ENCODE data around the gene HOXC11.

The HOXC11 gene

DNA sequence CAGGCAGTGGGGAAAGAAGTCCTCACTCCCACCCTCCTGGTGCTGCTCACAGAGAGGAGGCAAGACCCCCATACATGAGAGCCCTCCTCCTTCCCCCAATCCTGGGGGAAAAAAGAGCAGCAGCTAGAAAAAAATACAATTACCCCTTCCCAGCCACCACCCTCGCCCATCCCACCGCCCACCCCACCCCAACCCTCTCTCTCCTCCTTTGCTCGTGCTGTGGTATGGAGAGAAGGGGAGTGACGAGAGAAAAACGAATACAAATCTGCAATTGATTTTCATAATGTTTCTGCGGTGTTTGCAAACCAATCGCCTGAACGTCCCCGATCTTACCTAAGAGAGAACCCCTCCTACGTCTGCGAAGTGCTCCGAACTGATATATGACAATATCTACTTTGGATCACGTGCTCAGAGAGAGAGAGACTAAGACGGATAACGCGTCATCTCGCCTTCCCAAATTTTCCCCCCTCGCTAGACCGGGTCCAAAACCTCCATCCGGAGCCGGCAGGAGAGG is at the start of gene HOXC11:
HOXC11 (plus strand) TSS at position 405 of the 514 bp plus-strand sequence. CDS start 116 bp downstream, outside the sequence.
- no peak for DNase-seq

DNA sequence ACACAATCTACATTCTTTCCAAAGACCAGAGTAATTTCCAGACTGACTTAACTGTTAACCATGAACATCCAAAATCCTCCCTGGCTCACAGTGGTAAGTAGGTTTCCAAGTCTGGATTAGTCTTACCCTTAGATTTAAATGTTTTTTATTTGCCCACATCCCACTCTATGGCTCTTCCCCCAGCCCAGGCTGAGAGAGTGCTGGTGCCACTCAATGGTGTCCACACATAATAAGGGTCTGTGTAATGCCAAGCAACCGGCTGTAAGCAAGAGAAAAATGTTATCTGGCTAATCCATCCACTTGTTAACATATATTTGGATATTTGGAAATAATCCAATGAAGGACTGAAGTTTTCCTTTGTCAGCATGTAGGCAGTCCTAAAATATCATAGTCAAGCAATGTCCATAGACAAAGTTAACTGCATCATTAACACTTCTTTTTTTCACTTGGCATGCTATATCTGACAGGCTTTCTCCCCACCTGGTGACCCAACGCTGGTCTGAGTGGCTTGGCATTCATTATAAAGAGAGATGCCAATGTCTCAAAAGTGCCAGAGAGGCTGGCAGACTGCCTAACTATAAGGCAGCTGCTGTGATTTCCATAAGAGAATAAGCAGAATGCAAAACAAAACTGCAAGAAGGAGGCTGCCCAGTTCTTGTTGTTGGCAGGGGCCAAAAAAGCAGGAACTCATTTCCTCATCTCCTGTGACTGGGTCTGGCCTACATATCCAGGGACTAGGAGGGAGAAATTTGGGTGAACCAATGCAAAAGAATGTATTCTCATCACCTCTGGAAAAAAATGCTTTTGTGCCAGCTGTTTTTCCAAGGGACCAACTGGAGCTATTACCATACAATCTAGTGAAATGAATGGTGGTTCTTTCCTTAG is 48.2 kb upstream of the HOXC11 start:
- no peak for DNase-seq

DNA sequence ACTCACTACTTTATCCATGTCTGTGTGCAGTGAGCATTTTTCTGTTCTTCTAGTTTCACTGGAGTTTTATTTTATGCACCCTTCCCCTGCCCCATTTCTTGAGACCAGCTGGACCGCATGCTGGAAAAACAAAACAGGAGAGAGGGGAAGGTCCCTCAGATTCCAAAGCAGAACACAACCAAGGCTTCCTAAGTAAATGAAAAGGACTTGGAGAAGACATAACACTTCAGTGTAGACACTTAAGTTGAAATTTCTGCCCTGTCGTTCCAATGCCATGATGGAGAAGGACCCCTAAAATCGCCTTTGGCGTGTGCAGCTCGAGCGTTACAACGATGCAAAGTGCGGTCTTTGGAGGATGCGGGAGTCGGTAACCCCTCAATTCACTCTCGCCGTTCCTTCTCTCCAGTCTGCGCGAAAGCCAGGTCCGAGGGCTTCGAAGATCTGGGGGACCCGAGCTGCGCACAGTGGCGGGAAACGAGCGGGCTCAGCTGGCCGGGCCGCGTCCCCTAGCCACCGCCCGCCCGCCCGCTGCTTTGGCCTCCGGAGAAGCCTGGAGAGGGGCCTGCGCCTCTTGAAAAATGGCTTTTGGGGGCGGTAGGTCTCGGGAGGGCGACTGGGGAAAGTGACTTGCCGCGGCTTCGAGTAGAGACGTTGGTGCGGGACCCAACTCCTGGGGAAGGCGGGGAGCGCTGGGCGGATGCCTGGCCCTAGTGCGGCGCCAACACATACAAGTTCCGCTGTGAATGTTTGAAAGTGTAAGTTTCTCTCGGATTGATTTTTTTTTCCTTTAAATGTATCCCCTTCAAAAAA is 45.5 kb upstream of the HOXC11 start:
- DNase-seq: no peak

DNA sequence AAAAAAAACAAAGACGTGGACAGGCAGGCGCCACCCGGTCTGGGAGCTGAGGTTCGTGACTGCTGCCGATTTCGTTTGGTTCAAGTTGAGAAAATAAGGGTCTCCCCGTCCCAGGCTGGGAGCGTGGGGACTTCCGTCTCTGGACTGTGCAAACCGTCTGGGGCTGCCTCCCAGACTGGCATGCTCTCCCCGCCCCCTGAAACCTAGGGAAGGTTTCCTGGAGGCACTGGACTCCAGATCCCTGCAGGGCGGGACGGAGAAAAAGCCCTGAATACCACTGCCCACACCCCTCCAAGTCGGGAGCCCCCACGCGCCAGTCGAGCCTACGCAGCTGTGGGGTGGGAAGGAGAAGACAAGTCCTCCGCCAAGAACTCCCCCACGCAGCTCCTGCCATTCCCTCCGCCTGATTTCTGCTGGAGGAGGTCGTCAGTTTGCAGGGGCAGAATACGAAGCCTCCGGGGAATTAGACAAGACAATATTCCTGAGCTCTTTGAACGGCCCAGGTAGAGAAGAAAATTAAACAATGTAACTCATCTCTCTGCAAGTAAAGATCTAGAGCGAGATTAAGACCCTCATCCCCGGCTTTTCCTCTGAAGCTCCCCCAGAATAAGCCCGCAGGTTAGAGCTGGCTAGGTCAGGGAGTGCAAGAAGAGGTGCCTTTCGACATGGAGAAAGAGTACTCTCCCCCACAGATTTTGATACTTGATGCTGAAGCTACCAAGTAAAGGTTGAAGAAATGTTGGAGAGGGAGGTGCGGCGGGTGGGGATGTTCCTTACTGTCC is 44.7 kb upstream of the HOXC11 start:
- no peak for DNase-seq

DNA sequence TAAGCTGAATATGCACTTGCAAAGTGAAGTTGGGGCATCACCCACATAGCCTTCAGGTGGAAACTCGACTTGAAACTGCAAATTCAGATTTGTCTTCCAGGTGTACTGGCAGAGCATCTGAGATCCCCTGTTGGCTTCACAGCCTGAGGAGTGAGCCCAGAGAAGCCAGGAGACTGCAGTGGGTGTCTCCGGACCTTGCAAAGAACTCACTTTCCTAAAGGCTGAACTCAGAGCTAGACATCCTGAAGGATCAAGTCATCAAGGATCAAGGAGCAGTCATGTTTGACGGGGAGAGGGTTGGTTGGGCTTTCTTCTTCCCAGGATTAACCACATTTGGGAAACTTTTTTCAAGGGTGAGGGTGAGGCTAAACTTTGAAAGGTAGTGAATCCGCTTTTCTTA is 43.4 kb upstream of the HOXC11 start:
- no peak for DNase-seq

DNA sequence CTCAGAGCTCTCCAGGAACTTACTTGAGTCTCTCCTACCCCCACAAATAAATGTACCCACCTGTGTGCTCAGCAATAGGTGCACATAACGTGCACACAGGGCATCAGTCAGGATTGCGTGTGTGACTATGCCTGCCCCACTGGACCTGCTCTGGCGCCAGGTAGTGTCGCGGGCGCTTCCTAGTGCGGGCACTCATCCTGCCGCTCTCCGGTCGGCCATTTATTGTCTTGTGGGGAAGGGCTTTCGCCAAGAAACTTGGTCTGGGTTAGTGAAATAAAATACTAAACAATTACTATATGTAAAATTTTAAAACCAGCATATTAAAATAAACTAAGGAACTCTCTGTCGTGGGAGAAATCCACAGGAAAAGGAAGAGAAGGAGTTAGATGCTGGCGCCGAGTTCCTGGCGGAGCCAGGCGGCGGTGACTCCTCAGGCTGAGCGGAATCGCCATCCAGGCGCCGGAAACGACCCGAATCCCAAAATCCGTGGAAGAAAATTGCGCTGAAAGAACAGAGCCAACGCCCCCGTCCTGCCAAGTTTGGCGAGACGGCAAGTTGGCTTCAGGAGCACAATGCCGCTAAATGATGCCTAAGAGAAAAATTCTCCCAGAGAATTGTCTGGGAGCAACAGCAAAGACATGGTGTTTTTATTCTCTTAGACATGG is 42.2 kb upstream of the HOXC11 start:
- no peak for DNase-seq

DNA sequence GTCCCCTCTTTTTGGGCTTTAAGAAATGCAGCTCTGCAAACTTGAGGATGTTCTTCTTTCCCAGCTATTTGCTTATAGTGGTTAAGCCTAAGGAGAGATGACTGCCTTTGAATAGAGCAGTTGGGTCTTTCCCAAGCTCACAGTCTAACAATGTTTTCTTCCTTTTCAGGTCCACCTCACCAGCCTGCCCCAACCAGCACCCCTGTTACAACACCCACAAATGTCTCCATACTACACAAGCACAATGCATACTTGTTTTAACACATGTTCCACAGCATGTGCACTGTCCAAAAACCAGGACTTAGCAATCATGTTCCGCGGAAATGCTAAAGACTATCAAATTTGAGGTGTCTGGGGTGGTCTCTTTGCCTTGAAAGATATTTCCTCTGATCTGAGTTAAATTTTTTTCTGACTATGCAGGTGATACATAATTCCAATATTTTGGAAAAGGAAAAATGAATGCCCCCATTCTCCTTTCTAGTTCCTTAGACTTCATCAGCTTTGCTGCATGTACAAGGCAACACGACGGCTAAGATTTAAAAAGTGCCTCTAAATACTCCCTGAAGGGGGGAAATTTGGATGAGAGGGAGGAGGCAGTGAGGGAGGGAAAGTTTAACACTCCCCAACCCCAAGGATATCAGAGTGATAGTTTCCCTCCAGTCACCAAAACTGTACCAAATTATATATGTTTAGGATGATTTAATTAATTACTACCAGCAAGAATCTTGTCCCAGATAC is 40.9 kb upstream of the HOXC11 start:
- DNase-seq: no peak

DNA sequence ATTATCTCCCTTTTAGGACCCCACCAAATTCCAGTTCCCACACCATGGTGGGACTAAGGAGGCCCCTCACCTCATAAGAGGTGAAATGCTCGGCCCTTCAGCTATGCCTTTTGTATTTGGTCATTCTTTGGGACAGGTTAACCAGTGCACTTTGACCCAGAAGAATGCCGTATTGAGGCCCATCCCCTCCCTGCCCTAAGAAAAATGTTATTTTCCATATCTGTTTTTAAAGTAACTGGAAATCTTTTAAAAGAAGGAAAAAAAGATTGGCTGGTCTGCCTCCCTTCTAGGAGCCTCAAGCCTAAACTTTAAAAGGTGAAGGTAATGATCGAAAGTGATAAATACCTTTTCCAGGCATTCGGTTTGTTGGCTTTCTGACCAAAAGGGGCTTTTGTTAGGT is 40.0 kb upstream of the HOXC11 start:
- no peak for DNase-seq

DNA sequence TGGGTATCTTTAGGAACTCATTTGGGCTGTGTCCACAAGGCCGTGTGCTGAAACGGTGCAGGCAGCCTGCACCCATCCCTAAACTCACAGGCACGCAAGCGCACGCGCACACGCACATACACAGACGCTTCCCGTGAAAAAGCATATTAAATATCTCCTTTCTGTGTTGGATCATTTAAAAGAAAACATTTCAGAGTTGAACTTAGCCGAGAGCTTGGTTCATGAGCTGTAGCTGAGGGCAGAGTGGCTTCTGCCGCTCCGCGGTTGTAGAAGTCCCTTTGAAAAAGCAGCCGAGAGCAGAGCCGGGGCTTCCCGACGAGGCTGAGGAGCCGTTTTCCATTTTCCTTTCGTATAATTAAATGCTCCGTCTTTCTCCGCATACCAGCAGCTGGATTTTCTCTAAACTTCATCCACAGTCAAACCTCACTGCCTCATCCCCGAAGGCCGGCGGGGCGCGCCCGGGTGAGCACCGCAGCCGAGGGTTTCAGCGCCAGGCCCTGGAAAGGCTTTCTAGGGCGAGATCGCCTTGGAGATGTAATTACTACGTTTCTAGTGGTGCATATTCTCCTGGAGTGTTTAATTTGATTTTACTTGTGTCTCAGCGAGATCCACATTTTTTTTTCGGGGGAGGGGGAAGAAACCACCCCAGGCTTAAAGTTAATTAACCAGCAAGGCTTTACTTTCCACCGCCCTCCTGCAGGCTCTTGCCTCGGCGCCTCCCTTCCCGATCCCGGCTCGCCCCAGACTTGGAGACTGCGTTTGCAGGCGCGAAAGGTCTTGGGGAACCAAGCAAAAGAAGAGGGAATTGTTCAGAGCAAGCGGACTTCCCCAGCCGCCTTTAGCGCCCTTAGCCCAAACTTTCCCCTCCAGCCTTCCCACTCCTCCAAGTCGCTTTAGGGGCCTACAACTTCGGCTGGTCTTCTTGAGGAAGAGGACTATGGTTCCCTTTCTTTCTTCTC is 37.3 kb upstream of the HOXC11 start:
- no peak for DNase-seq

DNA sequence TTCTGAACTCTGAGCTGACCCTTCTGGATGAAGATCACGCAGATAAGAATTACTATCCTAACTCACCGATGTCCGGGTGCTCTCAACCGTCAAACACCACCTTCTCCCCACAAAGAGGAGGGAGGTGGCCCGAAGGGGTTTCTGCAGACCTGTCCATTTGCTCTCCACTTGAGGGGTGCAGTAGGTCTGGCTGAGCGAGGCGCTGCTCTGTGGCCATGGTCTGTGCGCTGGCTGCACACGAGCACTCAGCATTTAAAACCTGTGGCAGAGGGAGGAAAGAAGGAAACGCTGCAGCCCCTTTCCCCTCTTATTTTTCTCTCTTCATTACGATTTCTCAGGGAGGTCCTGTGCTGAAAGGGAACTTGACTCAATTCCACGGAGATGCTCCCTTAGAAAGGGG is 35.8 kb upstream of the HOXC11 start:
- DNase-seq: no peak

DNA sequence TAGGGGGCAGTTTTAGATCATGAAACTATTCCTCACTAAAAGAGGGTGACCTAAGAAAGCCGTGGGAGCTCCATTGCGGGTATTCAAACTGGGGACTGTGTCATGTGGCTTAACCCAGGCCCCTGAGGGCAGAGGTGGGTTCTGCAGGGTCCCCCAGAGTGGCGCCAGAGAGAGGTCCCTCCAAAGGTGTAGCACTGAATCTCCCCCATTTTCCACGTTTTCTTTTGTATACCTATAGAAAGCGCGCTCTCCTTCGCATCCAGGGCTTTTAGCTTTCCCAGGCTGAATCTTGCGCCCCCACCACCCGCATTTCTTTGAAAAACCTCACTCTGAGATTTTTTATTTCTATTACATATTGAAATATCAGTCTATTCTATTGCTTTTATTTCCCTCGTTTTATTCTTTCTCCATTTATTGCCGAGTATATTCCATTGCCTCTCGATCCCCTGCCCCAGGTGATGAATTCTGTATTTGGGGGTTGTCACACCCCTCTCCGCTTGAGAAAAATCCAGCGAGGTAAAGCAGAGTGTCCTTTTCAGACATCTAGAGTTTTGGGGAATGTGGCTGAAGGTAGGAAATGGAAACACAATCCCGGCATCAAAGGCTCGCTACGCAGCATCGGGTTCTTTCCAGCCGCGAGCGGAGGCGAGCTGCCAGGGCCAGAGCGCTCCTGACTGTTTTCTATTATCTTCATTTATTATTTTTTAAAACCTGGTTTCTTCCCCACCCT is 35.2 kb upstream of the HOXC11 start:
- no peak for DNase-seq

DNA sequence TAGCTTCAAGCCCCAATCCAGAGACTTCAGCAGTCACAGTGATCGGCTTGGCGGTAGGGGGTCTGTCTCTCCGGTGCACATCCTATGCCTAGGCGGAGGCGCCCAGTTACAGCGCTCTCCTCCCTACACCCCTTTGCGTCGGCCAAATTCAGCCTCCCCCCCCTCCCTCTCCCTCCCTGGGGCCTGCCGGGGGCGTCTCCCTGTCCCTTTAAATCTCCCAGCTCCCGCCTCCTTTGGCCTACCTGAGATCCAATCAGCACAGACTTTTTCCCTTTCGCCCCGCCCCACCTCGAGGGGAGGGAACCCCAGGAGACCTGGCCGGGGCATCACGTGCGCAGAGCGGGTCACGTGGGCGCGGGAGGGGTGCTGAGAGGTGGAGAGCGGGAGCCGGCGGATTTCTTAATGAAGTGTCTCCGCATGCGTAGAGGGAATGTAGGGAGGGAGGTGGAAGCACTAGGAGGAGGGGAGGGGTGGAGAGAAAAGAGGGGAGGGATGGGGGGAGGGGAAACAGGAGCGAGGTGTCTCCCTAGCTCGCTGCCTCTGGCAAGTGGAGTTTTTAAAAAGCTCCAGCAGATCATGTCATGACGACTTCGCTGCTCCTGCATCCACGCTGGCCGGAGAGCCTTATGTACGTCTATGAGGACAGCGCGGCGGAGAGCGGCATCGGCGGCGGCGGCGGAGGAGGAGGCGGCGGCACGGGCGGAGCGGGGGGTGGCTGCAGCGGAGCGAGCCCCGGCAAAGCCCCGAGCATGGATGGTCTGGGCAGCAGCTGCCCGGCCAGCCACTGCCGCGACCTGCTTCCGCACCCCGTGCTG is 34.4 kb upstream of the HOXC11 start, which contains the start of gene HOXC13:
HOXC13 (plus strand) TSS at position 506 of the 815 bp plus-strand sequence; CDS start at position 582, 76 bp downstream.
- DNase-seq: peak; percentile 90

DNA sequence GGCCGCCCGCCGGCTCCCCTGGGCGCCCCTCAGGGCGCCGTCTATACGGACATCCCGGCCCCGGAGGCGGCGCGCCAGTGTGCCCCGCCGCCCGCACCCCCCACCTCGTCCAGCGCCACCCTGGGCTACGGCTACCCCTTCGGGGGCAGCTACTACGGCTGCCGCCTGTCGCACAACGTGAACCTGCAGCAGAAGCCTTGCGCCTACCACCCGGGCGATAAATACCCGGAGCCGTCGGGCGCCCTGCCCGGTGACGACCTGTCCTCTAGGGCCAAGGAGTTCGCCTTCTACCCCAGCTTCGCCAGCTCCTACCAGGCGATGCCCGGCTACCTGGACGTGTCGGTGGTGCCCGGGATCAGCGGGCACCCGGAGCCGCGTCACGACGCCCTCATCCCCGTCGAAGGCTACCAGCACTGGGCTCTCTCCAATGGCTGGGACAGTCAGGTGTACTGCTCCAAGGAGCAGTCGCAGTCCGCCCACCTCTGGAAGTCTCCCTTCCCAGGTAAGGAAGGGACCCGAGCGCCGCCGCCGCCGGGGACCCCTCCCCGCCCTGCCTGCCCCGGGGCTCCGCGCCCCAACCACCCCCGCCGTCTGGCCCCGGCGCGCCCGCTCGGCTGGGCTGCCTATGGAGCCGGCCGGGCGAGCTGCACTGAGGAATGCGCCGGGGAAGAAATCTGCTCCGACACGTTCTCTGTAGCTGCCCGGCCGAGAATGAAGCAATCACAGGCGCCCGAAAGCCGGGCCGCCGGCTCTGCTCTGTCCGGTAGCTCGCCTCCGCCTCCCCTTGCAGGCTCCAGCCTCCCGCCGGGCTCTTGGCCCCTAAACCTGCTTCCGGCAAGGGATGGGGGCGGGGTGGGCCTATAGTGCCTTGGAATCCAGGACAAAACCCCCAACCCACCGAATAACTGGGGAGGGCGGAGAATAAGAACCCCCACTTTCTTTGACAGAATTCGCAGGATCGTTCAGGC is 33.5 kb upstream of the HOXC11 start:
- no peak for DNase-seq

DNA sequence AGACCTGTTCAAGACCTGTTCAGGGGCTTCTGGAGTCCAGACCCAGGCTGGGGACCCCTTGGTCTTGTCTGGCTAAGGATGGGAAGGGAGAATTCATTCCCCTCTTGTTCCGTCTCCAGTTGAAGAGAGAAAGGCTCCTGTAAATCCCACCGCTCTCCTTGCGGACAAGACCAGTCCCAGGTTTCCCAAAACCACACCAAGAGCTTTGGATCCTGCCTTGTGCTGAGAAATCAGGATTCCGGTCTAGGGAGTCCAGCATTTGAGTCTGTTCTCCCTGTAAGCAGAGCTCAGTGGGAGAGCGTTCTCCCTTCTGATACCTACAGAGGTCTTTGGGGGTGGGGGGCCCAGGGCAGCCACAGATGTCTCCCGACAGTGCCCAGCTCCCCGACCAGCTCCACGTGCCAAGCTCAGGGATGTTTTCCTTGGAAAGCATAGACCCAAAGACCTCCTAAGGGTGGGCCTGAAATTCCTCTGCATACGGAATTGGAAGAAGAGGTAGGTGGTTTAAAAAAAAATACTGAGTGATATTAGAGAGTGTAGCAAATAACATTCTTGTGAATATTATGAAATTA is 32.4 kb upstream of the HOXC11 start:
- no peak for DNase-seq

DNA sequence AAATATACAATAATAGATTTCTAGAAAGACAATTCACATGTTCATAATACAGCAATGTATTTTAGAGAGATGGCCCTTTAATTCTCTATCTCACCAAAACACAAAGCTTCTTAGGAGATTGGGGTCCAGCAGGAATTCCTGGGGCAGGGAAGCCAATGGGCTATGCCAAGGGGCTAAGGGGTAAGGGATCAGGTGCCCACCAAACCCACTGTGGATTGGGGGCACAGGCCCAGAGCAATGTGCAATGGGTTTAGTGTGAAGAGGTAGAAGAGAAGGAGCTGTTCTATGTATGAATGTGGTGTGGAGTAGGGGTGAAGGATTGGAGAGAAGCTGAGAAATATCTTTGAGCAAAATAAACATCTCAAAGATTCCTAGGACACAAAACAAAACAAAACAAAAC is 31.7 kb upstream of the HOXC11 start:
- DNase-seq: no peak

DNA sequence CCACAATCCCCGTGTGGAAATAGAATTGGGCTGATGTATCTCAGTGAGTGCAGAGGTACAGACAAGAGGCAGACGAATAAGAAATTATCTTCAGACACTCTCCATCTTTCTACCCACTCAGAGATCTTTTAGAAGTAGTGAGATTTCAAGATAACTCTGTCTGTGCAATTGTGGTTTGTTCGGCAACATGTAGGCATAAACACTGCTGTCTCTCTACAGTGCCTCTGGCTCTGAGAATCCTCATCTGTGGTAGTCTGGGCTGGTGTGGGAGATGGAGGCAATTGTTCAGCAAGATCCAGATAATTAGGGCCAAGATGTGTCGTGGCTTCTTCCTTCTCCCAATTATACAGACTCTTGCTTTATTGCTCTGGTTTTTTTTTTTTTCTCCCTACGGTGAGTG is 31.2 kb upstream of the HOXC11 start:
- no peak for DNase-seq

DNA sequence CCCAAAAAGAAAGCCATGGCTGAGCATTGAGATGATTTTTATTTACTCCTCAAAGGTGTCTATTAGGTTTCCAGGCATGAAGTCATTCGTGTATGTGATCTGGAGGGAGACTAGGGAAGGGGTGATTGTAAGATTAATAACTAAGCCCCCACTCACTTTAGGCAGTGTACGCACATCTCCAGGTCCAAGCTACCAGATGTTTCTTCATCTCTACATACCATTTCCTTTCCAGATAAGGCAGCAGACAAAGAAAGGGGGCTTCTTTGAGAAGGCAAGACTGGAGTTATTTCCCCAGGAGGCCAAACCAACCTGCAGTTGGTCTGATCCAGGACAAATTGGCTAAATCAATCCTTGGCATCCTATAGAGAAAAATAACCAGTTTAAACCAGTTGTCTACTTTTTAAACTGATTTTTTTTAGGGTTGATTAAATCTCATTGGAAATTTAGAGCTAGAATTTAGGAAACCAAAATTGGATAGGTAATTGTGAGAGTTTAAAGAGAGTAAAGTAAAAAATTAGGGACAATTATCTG is 30.4 kb upstream of the HOXC11 start:
- DNase-seq: no peak
